Ishikawa (cell line): ENCODE results near the gene CAPZB.

Experiments used
- CEBPB ChIP-seq: IDR thresholded peaks from 2 replicates; pipeline ENCODE4 v1.6.1; 2012
- CREB1 ChIP-seq: IDR thresholded peaks from 2 replicates; pipeline ENCODE4 v1.6.1; 2012; ENCODE audit warnings: low read depth
- EGR1 ChIP-seq: IDR thresholded peaks from 2 replicates; pipeline ENCODE4 v1.6.1; 2012
- EP300 ChIP-seq: IDR thresholded peaks from 2 replicates; pipeline ENCODE4 v1.6.1; 2012; ENCODE audit warnings: borderline replicate concordance
- FOXM1 ChIP-seq: IDR thresholded peaks from 2 replicates; pipeline ENCODE4 v1.6.1; 2012; ENCODE audit warnings: low read depth, borderline replicate concordance
- MAX ChIP-seq: IDR thresholded peaks from 2 replicates; pipeline ENCODE4 v1.6.1; 2012
- NFIC ChIP-seq: IDR thresholded peaks from 2 replicates; pipeline ENCODE4 v1.6.1; 2012
- RAD21 ChIP-seq: IDR thresholded peaks from 2 replicates; pipeline ENCODE4 v1.6.1; 2012; ENCODE audit warnings: low read depth
- REST ChIP-seq: IDR thresholded peaks from 2 replicates; pipeline ENCODE4 v1.6.1; 2012; ENCODE audit warnings: low read depth, mild to moderate bottlenecking
- TAF1 ChIP-seq: IDR thresholded peaks from 2 replicates; pipeline ENCODE4 v1.6.1; 2012; ENCODE audit warnings: low read depth, mild to moderate bottlenecking
- TCF12 ChIP-seq: IDR thresholded peaks from 2 replicates; pipeline ENCODE4 v1.6.1; 2012; ENCODE audit warnings: low read depth
- TEAD4 ChIP-seq: IDR thresholded peaks from 2 replicates; pipeline ENCODE4 v1.6.1; 2012
- USF1 ChIP-seq: IDR thresholded peaks from 2 replicates; pipeline ENCODE4 v1.6.1; 2012
- YY1 ChIP-seq: IDR thresholded peaks from 2 replicates; pipeline ENCODE4 v1.6.1; 2012; ENCODE audit warnings: low read depth
- ZBTB7A ChIP-seq: IDR thresholded peaks from 2 replicates; pipeline ENCODE4 v1.6.1; 2012; ENCODE audit warnings: low read depth

CAPZB gene

GRCh38 chr1:19390166-19390850 is 95.0 kb downstream of the CAPZB start:
- no peak for TF ChIP-seq RAD21
- TF ChIP-seq ZBTB7A, result no peak
- no peak for TF ChIP-seq TAF1
- no peak for TF ChIP-seq TCF12
- no peak for TF ChIP-seq REST
- TF ChIP-seq EP300, result no peak
- no peak for TF ChIP-seq TEAD4
- no peak for TF ChIP-seq YY1
- TF ChIP-seq CEBPB, result no peak

GRCh38 chr1:19388980-19389379 is 96.4 kb downstream of the CAPZB start:
- TF ChIP-seq RAD21 (no peak), MAX (no peak), TAF1 (no peak), EGR1 (no peak), ZBTB7A (no peak), REST (no peak), YY1 (no peak), NFIC (no peak), USF1 (no peak), CREB1 (no peak), EP300 (no peak), FOXM1 (no peak)

- TF ChIP-seq MAX (no peak), ZBTB7A (no peak), EGR1 (no peak)
Observed at GRCh38 chr1:19387045-19387467, 98.3 kb downstream of the CAPZB start.

- TF ChIP-seq NFIC (0 out of 2 replicates have a peak, but pooled peaks have one; percentile 28), MAX (no peak), TEAD4 (no peak), TAF1 (no peak), ZBTB7A (no peak), USF1 (no peak), TCF12 (no peak), CREB1 (no peak), FOXM1 (no peak)
Observed at GRCh38 chr1:19385869-19386591, 99.3 kb downstream of the CAPZB start.

- TF ChIP-seq TEAD4 (no peak), ZBTB7A (no peak), TAF1 (no peak), RAD21 (no peak), REST (no peak), CREB1 (no peak), TCF12 (no peak)
Observed at GRCh38 chr1:19385221-19385620, 100.1 kb downstream of the CAPZB start.
